NCI-H1417 treated with DMSO at 0.1 percent for 48 hours (cell line): ENCODE data around the gene VPS50.

Experiments
- DNase-seq: peaks from one replicate; lab custom pipeline; 2025; lab: John Stamatoyannopoulos, UW

VPS50 gene, protein sequence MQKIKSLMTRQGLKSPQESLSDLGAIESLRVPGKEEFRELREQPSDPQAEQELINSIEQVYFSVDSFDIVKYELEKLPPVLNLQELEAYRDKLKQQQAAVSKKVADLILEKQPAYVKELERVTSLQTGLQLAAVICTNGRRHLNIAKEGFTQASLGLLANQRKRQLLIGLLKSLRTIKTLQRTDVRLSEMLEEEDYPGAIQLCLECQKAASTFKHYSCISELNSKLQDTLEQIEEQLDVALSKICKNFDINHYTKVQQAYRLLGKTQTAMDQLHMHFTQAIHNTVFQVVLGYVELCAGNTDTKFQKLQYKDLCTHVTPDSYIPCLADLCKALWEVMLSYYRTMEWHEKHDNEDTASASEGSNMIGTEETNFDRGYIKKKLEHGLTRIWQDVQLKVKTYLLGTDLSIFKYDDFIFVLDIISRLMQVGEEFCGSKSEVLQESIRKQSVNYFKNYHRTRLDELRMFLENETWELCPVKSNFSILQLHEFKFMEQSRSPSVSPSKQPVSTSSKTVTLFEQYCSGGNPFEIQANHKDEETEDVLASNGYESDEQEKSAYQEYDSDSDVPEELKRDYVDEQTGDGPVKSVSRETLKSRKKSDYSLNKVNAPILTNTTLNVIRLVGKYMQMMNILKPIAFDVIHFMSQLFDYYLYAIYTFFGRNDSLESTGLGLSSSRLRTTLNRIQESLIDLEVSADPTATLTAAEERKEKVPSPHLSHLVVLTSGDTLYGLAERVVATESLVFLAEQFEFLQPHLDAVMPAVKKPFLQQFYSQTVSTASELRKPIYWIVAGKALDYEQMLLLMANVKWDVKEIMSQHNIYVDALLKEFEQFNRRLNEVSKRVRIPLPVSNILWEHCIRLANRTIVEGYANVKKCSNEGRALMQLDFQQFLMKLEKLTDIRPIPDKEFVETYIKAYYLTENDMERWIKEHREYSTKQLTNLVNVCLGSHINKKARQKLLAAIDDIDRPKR

DNA sequence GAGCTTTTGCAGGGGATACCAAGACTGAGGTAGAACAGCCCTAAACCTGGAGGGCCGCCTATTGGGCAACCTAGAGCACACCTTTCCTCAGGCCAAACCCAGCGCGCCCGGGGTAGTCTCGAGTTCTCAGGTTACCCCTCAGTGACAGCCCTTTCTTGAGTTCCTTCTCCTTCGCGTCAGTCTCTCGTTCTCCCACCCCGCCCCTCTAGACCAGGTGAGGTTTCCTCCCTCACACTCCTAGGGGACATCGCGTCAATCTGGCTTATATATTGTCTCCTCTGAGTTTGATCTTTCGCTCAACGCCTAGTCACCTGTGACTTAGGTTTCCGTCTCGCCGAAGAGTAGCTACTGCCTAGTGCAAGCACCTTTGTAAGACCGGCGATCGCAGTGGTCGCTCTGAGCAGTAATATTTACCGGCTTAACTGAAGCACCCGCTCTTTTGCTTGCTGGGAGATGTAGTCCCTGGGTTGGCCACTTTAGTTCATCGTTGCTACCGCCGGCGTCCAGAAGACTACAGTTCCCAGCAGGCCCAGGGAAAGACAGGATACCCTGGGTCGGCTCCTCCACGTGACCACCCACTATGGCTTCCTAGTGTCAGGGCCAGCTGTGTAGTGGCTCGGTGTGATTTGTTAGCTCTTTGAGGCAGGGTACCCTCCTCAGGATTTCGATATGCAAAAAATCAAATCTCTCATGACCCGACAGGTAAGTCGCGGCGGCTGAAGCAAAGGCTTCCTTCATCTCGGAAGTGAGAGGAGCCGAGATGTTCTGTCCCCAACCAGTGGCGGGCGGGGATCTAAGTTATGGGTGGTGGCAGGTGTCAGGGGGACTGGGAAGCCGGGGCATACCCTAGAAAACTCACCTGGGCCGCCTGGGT, at the start of gene VPS50:
Gene VPS50 (plus strand): TSS at position 568 of the 874 bp plus-strand sequence. CDS start 102 bp downstream, at position 670.
- DNase-seq: peak; percentile 93

DNA sequence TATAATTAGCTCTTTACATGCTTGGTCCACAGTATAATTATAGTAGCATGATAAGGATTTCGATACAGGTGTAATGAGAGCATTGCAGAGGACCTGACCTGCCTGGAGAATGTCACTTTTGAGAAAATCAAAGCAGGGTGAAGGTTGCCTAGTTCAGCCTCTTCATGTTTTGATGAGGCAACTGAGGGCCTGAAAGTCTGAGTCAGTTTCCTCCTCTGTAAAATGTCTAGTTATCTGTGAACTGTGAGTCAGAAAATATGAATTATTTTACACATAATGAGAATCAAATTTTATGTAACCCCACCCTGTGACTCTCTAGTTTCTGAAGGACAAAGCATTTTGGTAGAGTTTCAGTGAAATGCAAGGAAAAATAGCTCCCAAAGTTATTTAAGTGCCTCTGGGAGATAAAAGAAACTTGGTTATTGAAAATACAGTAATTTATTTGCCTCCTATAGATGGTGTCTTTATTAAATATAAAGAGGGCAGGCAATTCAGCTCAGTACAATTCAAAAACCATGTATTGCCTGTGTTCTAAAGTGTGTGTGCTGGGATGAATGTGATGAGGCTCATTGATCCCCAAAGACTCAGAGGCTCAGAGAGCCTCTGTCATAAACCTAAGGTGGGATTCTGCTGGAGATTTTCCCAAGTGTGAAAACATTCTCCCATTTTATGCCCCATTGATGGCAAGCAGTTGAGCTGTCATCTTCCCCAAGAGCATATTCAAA, 46.7 kb upstream of the VPS50 start:
- no peak for DNase-seq

DNA sequence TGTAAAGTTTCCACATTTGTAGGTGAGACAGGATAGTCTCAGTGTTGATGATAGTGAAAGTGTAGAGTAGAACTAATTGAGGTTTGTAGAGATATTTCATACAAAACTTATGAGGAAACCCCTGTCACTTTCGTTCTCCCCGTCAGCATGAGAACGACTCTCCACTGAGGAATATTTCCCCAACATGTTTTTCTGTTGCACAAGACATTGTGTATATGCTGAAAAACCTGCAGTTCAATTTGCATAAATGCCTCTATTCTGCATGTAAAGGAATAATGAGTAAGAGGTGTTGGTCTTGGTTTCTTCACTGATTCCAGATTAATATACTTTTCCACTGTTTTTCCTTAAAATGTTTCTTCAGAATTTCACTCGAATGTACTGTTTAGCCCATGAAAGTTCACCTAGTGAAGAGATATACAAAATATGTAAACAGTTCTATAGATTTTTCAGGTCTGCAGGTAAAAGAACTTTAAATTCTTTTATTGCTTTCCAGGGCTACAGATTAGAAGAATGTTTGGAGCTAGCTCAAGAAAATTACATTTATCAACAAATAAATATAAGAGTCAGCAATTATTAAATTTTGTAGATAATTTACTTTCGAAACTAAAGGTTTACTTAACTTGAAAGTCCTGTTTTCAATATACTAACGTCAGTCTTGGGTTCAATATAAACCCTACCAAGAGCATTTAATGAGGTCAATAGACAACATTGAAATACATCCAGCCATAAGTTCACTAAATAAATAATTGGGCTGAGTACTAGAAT, 43.1 kb upstream of the VPS50 start:
- DNase-seq: no peak

DNA sequence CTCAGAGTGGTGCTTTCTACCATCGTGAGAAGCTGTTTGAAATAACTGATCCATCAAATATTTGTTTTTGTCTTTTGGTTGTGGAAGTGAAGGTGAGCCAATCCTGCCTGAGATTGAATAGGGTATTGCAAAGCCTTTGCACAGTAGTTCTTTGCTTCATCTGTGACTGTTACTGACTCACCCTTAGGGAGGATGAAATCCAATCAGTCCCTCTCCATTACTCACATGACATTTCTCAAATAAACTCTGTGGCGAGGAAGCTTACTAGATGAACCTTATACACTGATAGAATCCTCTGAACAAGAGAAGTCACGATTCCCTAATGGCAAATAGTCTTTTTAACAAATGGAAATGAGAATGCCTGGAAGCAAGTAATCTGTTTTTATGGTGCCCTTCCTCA, 37.8 kb upstream of the VPS50 start:
- no peak for DNase-seq

DNA sequence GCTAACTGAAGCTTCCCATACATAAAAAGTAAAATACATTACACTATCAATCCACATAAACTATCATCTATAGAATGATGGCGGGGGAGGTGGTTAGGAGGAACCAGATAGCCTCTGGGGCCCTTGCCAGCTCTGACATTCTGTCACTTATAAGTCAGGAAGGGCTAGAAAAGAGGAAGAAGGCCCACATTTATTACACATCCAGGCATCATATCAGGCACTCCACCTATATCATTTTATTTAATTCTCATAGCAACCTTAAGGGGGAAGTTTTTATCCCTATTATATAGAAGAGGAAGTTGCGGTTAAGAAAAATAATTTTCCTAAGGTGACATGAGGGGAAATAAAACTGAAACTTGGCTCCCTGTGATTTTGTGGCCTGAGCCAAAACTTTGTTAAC, 35.8 kb upstream of the VPS50 start:
- DNase-seq: no peak

DNA sequence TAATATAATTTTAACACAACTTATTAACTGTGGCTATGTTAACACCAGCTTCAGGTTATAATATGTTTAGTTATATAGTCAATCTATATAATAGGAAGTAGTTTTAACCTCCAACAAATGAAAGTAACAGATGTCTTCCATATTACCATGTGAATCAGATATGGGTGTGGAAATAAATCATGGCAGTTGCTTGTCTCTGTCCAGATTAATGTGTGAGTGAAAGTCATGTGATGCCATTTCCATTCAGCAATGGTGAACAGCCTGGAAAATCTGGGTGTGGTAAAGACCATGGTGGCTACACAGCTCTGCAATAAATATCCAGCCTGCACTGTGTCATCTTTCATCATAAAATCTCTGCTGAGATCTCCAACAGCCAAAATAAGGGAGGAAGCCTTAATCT, 33.7 kb upstream of the VPS50 start:
- no peak for DNase-seq

DNA sequence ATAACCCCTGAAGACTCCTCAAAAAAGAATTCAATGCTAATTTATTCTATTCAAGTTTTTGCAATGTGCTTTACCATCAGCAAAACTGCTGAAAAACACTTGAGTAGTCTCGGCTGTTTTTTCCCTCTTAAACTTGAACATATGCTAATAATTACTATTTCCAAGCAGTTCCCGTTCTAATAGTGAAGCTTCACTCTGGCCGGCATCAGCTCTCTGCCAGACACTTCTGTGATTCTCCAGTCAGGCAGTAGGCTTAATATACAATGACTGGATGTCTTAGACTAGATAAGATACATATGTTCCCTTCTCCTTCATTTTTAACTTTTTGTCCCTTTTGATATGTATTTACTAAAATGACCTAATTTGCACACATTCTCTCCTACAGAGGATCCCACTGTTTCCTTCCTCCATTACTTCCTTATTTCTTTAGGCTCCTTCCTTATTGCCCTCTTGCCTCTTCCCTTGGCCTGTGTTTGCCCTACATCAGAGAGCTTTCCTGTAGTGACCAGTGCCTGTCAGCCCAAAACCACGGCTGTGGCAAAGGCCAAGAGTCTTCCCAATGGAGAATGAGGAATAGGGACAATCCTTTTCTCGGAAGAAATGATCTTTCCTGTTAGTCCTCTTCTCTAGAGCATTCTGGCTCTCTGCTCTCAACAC, 29.4 kb upstream of the VPS50 start:
- DNase-seq: no peak

DNA sequence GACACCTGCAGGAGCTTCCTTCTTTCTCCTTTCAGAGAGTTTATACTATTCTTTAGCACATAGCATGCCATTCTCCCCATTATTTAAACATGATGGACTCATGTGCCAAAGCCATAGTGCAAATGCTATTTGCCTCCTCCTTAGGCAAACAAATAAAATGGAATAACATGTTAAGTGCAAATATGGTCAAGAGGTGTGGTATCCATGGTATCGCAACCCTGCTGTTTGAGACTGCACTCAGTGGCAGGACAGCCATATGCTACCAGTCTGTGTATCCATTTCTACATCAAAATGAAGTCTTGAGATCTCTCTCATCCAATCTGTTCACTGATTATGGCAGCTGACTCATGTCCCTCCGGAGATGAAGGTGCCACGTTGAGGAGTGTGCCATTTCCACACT, 28.7 kb upstream of the VPS50 start:
- peak; percentile 82 for DNase-seq

DNA sequence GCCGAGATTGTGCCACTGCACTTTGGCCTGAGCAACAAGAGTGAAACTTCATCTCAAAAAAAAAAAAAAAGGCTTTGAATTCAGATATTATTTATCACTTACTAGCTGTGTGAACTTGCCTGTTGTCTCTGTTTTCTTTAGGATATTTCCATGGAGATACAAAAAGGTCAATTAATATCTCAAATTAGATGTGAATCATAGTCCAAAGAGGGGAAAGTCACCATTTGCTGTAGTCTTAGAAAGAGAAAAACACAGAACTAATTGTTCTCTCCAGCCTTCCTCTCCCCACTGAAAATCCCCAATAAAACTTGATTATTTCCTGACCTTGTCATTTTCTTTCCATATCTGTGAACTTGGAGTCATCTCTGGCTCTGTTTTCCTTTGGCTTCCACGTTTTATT, 27.1 kb upstream of the VPS50 start:
- no peak for DNase-seq

DNA sequence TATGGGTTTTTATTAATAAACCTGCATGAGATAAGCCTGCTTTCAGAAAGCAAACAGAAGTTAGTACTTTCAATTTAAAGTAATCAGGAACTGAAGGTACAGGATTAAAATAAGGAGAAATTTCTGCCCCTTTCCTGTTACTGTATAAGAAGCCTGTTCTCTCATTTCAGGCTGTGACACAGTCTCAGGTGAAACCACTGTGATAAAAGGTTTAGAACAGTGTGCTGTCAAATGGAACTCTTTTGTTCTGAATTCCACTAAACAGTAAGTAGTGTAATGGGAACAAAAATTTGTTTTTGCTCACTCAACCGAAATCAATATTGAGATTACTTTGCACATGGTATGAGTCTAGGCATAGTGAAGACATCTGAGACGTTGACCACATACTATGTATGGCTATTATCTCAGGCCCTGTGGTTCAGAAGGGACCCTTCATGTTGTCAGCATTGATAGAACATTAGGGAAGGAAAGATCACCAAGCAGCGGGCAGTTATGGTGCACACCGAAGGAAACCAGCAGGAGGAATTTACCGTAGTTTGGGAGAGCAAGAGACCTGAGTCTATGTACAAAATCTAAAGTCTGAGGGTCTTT, 20.8 kb upstream of the VPS50 start:
- no peak for DNase-seq

DNA sequence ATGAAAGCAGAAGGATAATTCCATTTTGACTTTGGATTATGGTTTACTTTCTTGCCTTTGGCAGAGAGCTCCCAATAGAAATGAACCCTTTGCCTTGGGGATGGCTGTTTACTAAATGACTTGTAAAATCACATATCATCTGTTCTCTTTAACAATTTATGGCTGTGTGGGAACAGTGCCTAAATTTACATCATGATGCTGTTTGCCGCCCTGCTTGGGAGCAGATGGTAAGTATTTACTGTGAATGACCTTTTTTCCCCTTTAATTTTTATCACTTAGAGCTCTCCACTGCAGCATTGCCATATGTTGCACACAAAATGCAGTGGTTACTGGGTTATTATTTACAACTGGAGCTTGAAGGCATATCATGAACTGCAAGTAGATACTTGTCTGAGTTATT, 19.3 kb upstream of the VPS50 start:
- peak; percentile 28 for DNase-seq

DNA sequence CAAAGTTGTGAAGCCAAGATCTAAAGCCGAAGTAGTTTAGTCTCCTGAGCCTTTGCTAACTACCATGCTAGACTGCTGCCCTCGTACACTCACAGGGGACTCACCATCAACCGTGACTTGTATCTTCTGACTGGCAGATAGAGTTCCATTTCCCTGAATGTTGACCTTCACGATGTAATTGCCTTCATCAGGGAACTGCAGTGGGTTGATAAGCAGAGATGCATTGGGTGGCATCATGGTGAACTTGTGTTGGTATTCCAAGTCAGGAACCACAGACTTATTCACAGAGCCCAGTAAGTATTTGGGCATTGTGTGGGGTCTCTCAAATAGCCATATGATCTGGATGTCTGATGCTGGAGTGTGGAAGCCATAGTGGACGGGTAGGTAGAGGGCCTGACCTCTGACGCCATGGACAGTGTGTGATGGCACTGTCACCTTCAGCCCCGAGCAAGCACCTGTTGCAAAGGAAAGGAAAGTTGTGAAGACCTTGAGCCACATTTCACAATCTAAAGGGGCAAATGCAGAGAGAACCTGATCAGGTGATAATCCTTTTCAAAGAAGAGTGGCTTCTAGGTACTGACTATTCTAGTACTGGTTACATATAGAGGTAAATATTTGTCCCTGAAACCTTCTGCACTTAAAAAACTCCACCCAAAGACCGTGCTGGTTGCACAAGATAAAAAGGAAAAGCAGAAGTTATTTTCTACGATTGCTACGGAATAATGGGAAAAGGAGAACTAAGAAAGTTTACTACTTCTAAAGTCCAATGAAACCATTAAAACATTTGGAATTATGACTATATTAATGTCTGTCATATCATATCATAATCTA, 13.0 kb upstream of the VPS50 start:
- DNase-seq: no peak

DNA sequence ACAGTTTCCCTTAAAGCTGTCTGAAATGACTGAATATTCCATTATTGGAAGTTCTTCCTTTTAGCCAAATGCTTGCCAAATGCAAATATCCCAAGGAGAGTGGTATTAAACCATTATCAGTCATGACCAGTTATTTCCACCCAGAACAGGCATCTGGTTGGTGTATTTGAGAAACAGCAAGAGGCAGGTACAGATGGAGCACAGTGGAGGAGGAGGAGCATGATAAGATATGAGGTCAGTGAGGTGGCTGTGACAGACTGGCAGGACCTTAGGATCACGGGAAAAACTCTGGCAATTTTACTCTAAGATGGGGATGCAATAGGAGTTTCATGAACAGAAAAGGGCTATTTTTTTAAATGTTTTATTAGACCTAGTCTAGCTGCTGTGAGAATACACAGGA, 12.3 kb upstream of the VPS50 start:
- no peak for DNase-seq

DNA sequence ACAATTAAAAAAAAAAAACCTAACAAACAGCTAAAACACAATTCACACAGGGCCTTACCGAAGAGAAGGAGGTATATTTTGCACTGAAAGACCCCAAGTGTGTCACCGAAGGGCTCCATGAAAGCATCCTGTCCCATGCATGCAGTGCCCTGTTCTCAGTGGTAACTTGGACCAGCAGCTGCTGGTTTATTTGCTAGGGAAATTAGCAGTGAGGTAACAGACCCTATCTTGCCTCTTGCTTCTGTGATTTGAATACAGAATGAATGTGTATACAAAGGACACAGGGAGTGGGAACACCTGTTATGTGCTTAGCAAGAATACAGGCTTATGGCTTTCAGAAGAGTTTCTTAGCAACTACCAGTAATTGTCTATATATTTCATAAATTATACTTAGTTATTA, 5.9 kb upstream of the VPS50 start, which contains the start of gene HEPACAM2:
Gene HEPACAM2 (minus strand): TSS at position 160 of the 400 bp plus-strand sequence.
- peak; percentile 86 for DNase-seq

DNA sequence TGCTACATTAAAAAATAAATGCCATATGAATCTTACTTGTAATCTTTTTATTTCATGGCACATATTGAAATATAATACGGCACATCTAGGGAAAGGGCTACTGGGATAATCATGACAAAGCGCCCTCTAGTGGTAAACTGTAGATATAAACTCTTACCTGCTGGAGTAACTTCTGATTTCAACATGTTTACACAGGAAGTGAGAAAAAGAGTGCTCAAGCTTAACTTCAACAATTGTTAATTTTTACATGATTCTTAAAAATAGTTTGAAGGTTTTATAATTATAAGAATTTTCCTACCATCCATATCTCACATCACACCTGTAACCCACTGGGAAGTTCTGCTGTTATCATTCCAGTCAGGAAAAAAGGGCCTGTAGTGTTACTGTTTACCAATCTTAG, 3.9 kb upstream of the VPS50 start:
- peak; percentile 80 for DNase-seq

DNA sequence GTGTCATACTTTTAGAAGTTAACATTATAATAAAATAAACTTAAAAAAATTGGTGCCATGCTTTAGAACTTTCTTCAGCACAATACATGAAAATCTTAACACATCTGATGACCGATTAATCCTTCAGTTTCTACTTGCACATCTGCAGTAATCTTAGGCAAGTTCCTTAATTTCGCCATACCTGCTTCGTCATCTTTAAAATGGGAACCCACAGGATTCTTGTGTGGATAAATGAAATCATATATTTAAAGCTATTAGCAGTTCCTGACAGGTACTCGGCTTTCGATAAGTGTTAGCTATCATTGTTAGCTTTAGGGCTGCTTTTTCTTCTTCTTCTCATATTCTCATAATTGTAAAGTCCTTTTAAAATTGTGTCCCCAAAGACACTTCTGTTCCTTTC, 907 bp upstream of the VPS50 start:
- no peak for DNase-seq

DNA sequence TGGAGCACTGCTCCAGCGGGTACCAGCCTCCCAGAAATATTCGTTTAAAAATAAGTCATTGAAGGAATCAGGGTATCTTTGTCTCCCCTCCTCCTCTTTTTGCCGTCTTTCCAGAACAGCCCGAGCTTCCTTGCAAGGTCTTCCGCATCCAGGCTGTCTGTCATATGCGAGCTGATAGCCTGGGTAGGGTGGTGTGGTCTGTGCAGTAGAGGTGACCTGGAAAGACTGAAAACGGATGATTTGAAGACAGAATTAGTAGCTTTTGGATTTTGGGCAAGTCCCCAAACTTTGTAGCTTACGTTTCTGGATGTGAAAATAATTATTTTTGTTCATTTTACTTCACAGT, 480 bp downstream of the VPS50 start:
- no peak for DNase-seq

DNA sequence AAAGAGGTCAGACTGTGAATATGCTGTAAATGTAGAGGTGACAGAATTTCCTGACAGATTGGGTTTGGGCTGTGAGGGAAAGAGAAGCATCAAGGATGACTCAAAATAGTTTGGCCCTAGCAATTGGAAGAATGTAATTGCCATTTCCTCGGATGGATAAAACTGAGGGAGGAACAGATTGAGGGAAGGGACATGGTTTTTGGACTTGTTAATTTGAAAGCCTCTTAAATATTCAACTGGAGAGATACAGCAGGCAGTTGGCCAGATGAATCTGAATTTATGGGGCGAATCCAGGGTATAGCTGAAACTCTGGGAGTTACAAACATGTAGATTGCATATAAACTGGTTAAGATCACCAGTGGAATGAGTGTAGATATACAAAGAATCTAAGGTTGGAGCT, 3.4 kb downstream of the VPS50 start:
- no peak for DNase-seq

DNA sequence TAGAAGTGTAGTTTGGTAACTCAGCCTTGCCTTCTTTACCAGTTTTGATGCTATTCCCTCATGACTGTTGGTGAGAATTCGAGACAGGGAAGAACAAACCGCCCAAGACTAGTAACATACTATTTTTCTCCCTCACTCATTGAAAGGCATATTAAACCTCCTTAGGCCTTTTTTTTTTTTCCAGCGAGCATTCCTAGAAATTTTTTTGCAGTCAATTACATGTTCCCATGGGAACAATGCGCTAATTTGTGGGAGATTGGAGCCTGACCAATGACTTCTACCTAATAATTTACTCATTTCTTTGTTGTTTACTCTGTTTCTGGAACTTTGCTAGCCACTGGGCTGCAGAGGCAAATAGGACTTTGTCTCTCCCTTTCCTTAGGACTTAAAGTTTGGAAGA, 6.0 kb downstream of the VPS50 start:
- no peak for DNase-seq
